Muscle of back (tissue), 11 donors: ENCODE data around the gene NCOA1. TPM values are rescaled to one million over a fixed set of nuclear protein-coding genes. Genes with fewer than 3 reads are reported as not detected.
A peak's percentile ranks its signal among the peaks of the same experiment; 100 is the strongest.

Source experiments
- DNase-seq, 3 donors: peaks; one replicate each; pipeline versions ENCODE4 v3.0.0 to v3.0.0-alpha.2; 2013
- polyA plus RNA-seq, 10 donors: library from polyadenylated mRNA; unstranded; fragments of 120-200 nt; gene quantifications; one replicate each; pipeline ENCODE4 v1.2.1, GENCODE V29; 2013; ENCODE audit not compliant: insufficient read length in 10 of 10

The NCOA1 gene
- polyA plus RNA-seq, 10 donors: 73.9 to 135 (median 105) TPM

DNA sequence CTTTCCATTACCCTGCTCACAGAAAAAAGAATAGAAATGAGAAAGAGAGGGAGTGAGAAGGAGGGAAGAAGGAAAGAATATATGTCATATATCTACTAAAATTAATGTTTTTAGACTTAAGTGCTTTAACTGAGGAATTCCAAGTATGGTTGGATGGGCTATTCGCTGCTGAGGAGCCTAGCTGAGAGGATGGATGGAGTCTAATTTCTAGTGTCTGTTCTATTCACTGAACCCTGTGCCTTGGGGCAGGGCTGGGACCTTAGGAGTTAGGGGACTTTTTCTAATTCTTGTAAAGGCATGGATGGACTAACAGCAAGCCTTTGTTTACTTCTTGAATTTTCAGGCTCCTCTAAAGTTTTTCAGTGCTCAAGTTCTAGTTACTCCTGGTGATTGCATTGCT, 192.4 kb downstream of the NCOA1 start:
- DNase-seq: no peak

DNA sequence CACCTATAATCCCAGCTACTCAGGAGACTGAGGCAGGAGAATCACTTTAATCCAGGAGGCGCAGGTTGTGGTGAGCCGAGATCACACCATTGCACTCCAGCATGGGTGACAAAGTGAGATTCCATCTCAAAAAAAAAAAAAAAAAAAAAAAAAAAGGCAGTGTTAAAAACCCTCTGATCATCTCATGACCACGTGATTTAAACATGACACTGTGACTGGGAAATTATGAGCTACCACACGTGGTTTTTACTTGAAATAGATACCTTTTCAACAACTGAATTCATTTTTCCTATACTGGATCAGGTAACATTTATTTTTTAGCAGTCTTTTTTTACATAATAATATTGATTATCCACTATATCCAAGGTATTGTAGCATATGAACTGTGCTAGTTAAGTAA, 199.5 kb downstream of the NCOA1 start:
- no peak for DNase-seq

DNA sequence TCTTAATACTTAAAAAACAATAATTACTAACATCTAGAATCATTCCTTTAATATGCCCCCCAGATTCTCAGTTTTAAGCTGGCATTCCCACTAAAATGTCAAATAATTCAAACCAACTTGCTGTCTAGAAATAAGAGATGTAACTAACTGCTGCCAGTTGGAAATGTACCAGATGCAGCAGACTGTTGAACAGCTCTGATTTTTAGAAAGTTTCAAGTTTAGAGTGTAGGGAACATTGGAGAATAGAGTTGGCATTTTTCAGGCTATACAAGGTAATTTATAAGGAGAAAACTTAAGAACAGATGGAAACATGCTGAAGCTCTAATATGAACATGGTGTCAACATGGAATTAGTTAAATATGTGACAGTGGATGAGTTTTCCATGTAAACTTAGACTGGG, 200.8 kb downstream of the NCOA1 start:
- DNase-seq: peak in 1 of 3 donors; percentile 63

DNA sequence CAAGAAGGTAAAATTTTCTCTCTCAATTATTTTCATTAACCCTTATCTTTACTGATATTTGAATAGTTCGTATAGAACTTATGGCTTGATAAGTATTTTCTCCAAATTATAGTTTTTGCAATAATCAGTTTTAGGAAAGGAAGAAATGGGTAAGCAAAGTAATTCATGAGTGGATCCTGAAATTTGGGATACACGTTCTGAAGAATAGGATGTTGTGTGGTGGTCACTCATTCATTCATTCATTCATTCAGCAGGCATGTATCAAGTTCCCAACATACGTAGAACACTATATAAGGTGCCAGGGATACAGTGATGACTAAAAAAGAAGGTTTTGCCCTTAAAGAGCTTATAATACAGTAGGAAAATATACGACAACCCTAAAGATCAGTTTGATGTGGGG, 206.7 kb downstream of the NCOA1 start:
- no peak for DNase-seq

DNA sequence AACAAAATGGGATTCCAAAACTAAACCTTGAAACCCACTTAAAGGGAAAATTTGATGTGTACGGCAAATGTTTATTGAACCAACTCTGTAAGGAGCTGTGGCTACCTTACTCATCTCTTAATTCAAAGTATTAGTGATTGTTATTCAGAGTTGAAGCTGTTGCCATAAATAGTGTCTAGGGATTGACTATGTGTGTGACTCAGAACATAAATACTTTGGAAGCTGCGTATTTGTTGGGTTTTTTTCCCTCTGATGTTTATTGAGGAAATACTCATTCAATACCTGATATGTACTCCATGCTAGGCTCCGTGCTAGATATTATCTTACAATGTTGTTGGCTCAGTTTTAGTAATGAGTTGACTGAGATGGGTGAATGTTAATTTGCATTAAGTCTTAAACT, 211.7 kb downstream of the NCOA1 start:
- DNase-seq: peak in 1 of 3 donors; percentile 71

DNA sequence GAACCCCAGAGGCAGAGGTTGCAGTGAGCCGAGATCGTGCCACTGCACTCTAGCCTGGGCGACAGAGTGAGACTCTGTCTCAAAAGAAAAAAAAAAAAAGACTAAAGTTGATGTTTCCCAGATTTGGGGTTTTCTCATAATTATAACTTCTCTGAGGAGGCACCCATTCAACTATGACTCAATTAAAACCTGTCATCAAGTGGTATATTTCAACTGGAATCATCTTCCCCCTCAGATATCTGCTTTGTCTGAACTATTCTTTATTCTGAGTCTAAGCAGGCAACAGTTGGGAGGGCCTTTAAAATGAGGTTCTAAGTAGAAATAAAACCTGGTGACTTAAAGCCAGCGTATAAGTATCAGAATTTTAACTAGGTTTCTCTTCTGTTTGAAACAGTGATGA, 213.6 kb downstream of the NCOA1 start:
- DNase-seq: no peak

DNA sequence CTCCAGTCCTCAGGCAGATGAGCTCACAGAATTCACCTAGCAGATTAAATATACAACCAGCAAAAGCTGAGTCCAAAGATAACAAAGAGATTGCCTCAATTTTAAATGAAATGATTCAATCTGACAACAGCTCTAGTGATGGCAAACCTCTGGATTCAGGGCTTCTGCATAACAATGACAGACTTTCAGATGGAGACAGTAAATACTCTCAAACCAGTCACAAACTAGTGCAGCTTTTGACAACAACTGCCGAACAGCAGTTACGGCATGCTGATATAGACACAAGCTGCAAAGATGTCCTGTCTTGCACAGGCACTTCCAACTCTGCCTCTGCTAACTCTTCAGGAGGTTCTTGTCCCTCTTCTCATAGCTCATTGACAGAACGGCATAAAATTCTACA, 216.1 kb downstream of the NCOA1 start:
- no peak for DNase-seq

DNA sequence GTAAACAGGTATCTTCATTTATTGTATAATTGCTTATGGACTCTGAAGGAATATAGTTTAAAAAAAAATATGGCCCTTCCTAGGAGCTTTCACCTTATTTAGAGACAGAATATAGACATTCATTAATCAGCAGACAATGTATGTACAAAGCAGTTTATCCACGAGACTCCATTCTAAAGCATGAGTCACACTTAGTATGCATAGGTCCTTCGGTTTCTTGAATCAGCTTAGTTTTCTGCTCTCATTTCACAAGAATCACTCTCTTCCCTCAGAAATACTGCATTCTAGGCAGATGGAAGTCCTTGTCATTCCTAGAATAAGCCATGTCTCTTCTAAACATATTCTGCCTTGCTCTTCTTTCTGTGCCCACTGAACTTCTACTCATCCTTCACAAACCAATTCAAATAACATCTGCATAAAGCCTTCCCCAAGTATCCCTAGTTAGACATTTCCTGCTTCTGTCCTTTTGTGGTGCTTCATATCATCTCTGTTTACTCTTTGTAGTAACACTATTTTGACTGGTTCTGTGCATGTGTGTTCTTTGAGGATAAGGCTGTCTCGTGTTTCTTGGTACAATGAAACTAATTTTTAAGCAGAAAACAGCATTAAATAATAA, 217.6 kb downstream of the NCOA1 start:
- DNase-seq: no peak

DNA sequence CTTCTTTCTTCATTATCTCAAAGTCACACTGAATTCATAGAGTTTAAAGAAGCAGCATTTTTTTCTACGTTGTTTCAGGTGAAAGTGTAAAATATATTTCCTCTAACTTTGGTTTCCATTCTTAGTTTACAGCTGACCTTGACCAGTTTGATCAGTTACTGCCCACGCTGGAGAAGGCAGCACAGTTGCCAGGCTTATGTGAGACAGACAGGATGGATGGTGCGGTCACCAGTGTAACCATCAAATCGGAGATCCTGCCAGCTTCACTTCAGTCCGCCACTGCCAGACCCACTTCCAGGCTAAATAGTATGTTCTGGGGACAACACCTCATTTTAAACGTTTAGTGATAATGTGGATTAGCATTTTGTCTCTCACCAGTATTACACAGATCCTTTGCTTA, 219.8 kb downstream of the NCOA1 start:
- no peak for DNase-seq

DNA sequence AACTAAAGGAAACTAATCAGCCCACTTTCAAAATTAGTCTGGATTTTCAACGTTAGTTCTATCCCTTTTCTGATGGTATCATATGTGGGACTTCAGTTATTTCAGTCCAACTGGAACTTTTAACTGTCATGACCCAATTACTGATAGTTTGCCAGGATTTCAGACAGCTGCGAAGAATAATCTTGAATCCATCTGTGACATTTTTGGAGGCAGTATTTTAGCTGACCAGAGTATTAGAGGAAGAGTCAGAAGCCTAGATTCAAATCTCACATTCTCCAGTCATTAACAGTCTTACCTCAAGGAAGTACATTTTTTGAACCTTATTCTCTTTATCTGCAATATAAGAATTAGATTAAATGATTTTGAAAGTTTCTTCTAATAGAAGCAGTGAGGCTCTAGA, 220.8 kb downstream of the NCOA1 start:
- peak; percentile 63 to 79 (median 67) for DNase-seq

DNA sequence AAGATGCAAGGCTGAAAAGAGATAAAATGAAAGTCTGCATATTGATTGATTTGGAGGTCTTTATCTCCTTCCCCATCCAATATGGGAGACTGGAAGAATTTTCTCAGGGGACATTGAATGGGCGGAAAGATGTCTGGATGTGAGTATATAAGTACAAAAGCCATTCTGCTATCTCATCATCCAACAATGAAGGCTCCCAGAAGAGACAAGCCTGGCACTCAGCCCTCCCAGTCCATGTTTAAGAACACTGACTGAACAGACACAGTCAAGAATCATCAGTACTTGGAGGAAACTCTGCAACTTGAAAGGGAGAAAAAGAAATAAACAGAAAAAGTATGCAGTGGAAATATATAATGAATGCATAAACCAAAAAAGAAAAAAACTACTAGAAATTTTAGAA, 221.2 kb downstream of the NCOA1 start:
- peak in 2 of 3 donors; percentile 66 to 79 for DNase-seq

DNA sequence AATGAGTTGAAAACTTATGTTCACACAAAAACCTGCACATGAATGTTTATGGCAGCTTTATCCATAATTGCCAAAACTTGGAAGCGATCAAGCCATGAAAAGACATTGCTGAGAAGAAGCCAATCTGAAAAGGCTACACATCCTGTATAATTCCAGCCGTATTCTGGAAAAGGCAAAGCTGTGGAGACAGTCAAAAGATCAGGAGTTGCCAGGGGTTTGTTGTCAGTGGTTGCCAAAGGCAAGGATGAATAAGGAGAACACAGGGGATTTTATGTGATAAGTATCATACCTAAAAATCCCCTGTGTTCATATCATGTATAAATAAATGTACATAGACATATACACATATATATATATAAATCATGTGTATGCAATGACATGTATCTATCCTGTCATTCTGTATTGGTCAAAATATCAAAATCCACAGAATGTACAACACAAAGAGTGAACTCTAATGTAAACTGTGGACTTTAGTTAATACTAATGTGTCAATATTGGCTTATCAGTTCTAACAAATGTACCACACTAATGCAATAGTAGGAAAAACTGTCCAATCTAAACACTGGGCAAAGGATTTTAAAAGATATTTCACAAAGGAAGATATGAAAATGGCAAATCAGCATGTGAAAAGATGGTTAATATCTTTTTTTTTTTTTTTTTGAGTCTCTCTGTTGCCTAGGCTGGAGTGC, 226.4 kb downstream of the NCOA1 start:
- no peak for DNase-seq

DNA sequence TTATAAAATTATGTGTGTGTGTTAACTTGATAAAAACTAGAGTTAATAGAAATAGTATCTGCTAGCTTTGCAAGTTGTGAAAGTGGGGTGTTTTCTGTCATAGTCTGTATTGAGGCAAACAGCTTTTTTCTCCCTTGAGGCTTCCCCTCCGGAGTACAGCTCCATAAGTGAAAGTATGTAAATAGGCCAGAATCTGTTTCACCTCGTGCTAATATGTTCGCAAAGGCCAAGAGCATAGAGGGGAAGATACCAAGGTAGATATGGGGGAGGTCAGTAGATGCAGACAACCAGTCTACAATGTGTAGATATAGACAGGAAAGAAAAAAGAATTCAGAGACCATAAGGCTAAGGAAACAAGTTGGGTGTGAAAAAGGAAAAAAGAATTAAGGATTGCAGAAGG, 229.3 kb downstream of the NCOA1 start:
- DNase-seq: no peak

DNA sequence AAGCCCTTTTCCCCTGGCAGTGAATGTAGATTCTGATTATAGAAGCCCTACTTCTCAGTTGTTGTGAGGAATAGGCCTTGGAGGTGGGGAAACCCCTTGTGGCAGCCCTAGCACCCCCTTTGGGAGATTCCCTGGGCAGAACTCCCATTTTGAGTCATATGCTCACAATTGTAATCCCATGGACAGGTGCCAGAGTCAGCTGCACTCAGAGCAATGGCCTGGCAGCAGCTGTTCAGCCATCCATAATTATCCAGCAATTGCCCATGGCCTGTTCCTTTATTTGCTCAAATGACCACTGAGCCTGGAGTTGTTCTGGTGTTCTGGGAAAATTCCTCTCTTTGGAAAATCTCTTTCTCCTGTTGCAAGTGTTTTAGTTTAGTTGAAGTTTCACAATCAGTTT, 230.4 kb downstream of the NCOA1 start:
- DNase-seq: peak; percentile 84 to 90 (median 86)

DNA sequence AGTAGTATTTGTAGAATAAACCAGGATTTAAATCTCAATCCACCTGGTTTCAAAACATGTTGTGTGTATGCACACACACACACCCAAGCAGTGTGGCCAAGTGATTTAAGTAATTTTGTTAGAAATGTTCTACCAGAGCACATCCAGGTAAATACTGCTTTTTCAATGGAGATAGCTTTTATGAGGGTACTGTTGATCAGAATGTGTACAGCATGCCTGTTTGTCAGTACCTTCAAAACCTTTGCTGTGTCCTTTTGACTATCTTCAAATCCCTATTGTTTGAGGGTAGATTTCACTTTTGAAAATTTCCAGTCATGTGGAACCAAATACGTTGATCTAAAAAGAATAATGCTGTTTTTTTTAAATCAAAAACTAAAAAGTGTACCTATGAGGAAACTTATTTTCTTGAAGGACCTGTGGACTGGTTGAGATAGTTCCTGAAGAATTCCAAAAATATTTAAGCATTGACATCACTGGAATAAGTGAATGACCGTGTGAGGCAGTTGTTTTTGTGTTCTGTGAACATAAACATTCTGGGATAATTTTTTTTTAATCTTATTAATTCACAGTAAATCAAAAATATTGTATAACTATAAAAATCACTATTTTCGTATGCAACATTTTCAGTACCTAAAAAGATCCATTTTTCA, 231.2 kb downstream of the NCOA1 start:
- no peak for DNase-seq

DNA sequence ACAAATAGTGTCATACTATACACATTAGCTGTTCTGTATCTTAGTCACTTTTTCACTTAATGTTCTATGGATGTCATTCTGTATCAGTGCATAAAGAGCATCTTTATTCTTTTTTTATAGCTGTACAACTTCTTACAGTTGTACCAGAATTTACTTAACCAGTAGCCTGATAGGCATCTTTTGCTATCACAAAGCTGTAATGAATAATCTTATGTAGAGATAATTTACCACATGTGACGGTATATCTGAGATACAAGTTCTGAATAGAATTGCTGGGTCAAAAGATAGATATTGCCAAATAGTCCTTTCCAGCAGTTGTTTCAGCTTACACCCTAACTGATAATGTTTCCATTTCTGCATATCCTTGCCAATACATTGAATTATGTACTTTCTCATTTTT, 232.1 kb downstream of the NCOA1 start:
- DNase-seq: peak in 1 of 3 donors; percentile 31

DNA sequence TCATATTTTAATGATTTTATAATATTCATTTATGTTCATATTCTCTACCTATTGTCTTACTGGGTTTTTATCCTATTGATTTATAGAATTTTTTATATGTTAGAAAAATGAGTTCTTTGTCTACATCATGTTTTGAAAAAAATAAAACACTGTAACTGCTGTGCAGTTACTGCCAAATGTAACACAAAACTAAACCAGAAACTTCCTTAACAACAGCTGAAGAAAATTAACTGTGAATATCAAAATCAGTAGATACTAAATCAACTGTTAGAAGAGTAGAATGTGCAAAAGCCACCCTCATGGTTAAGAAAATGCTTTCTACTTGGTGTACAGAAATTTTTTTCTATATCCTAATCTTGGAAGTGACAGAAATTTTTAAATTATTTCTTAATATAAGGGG, 232.6 kb downstream of the NCOA1 start:
- DNase-seq: no peak

DNA sequence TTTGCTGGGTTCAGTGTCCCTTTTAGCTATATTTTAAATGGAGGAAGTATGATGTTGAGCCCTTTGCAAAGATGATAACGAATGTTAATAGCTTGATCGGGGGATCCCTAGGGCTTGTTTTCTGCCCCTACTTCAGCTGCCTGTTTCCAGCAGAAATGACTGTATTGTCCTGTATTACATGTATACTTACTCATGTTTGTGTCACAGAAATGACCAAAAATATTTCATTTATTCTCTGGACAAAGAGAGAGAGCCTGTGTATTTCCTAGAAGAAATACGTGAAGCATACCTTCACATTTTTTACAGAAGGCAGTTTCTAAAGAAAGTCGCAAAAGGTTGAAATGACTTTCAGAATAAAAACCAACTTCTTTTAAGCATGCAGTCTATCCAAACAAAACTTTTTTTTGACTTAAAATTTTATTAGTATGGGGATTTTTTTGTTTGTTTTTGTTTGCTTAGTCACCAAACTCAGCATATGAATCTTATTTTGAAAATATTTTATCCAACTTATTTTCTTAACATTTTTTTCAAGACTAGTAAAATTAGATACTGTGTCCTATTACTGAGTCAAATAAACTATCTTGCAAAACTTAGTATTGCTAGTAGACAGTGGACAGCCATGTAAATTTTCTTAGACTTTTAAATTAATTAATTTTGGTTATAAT, 233.2 kb downstream of the NCOA1 start:
- no peak for DNase-seq

DNA sequence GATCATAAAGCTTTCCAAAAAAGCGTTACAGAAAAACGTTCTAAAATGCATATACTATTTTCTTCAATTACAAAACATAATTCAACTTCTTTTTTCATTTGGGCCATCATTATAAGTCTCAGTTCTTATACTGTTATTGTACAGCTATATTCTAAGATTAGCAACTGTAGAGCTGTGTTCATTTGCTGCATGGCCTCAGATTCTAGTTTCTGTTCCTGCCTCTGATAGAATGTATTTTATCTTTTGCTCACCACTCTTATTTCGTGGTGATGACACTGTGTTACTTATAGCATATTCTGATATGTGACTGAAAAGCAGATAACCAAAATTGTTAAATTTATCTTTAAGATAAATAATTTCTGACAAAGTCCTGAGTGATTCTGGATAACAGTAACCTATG, 234.9 kb downstream of the NCOA1 start:
- DNase-seq: no peak

DNA sequence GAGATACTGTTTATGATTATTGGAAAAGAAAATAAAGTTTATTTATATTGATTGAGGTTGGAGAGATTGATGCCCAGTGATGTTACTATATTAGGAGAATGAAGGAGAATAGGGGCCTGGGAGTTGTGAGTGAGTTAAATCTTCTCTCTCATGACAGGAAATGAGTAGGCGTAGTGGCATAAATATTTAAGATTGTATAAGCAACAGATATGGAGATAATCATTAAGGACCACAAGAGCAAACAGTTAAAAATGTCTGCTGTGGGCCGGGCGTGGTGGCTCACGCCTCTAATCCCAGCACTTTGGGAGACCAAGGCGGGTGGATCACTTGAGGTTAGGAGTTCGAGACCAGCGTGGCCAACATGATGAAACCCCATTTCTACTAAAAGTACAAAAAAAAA, 239.4 kb downstream of the NCOA1 start:
- DNase-seq: no peak

DNA sequence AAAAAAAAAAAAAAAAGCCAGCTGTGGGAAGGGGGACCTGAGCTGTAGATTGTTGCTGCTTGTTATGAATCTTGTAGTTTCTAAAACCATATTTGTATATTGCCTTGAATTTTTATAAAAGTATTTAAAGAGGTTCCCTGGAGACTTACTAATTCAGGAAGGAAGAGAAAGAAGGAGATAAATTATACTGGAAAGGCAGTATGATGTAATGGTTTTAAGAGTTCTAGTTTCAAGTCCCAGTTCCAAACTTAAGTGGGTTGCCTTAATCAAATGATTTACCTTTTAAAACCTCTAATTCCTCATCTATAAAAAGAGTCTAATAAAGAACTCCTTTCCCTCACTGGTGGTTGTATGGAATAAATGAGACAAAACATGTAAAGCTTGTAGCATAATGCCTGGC, 240.0 kb downstream of the NCOA1 start:
- DNase-seq: no peak

DNA sequence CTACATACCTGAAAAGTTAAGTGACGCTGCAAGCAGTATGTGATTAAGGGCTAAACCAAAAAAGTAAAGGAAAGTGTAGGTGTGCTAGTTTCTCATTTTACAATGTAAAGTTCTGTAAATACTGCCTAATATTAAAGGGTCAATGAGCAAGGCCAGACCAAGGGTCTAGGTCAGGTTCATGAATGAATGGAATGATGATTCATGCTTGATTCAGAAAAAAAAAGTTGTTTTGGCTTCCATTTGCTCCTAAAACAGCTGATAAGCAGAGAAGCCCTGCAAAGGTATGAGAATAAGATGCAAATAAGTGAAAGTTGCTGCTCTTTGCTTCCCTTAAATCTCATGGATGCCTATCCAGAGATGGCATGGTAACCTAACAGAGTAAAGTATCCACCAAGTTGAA, 240.9 kb downstream of the NCOA1 start:
- no peak for DNase-seq

DNA sequence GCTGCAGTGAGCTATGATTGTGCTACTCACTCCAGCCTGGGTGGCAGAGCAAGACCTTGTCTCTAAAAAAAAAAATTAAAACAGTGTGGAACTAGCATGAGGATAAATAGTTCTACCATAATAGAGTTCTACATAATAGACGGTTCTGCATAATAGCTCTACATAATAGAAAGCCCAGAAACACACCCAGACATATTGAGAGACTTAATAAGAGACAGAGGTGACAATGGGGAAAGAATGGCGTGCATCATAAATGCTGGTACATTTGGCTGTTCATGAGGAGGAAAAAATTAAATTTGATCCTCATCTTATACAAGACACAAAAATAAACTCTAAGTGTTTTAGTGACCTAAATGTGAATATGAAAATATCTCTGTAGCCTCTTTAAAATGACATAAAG, 243.7 kb downstream of the NCOA1 start:
- DNase-seq: no peak
